Measurements from ENCODE around the gene PNMA8C. TPM values are rescaled to one million over a fixed set of nuclear protein-coding genes. Genes with fewer than 3 reads are reported as not detected.
A peak's percentile ranks its signal among the peaks of the same experiment; 100 is the strongest.
"Not testable (repeated sequence)": the region's sequence is repeated elsewhere in the genome, so short reads cannot be mapped to it uniquely, and the experiment has no call there.

The PNMA8C gene
- total RNA-seq, 6 donors from 2014 or later, result under 0.01 to 0.27 TPM; not detected in 4

- Histone ChIP-seq H3K36me3 (no peaks in the 10 kb centered on the region), H3K27ac (no peak overlapping the region), H3K4me1 (peaks cover 0 to 11% (median 5%) of the 10 kb centered on the region in 4 donors), H3K27me3 (no peaks in the 10 kb centered on the region), H3K4me3 (no peak overlapping the region), H3K9me3 (no peaks in the 10 kb centered on the region)
- WGBS, 2 donors, result 69 to 78% methylated on average over 2 of the region's 2 CpGs
- TF ChIP-seq, protein P1, sequence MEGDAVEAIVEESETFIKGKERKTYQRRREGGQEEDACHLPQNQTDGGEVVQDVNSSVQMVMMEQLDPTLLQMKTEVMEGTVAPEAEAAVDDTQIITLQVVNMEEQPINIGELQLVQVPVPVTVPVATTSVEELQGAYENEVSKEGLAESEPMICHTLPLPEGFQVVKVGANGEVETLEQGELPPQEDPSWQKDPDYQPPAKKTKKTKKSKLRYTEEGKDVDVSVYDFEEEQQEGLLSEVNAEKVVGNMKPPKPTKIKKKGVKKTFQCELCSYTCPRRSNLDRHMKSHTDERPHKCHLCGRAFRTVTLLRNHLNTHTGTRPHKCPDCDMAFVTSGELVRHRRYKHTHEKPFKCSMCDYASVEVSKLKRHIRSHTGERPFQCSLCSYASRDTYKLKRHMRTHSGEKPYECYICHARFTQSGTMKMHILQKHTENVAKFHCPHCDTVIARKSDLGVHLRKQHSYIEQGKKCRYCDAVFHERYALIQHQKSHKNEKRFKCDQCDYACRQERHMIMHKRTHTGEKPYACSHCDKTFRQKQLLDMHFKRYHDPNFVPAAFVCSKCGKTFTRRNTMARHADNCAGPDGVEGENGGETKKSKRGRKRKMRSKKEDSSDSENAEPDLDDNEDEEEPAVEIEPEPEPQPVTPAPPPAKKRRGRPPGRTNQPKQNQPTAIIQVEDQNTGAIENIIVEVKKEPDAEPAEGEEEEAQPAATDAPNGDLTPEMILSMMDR (IDR thresholded peaks at IDR 0.05), result no peak
- TF ChIP-seq EP300 (IDR thresholded peaks at IDR 0.05) (no peak), POLR2AphosphoS5 (IDR thresholded peaks at IDR 0.05) (no peak), POLR2A (IDR thresholded peaks at IDR 0.05) (no peak)
- no peak for ATAC-seq (ENCODE audit: low FRiP score in 2 of 2)
- DNase-seq, result no peak
Observed at GRCh38 chr19:46422344-46422743, 6.4 kb downstream of the PNMA8C start.

GRCh38 chr19:46420056-46420455, 8.7 kb downstream of the PNMA8C start:
- 80 to 89% methylated on average over 7 of the region's 7 CpGs for WGBS, 2 donors
- Histone ChIP-seq H3K27me3 (peaks cover 0 to 11% (median 0%) of the 10 kb centered on the region in 4 donors), H3K4me1 (peaks cover 0 to 12% (median 8%) of the 10 kb centered on the region in 4 donors), H3K9me3 (no peaks in the 10 kb centered on the region), H3K36me3 (no peaks in the 10 kb centered on the region), H3K4me3 (no peak overlapping the region), H3K27ac (no peak overlapping the region)
- no peak for ATAC-seq (ENCODE audit: low FRiP score in 2 of 2)
- DNase-seq, result no peak
- no peak for TF ChIP-seq POLR2AphosphoS5 (IDR thresholded peaks at IDR 0.05)
- TF ChIP-seq, protein P1 (IDR thresholded peaks at IDR 0.05), result no peak

- 22 to 27% methylated on average over 36 to 50 of the region's 53 CpGs for WGBS, 2 donors
- peak; percentile 74 to 95 for DNase-seq
- peak overlapping the region in 3 of 4 donors; percentile 27 to 39 (median 37) for H3K4me3 ChIP-seq
Observed at GRCh38 chr19:46415804-46416709, 12.7 kb downstream of the PNMA8C start.

DNA sequence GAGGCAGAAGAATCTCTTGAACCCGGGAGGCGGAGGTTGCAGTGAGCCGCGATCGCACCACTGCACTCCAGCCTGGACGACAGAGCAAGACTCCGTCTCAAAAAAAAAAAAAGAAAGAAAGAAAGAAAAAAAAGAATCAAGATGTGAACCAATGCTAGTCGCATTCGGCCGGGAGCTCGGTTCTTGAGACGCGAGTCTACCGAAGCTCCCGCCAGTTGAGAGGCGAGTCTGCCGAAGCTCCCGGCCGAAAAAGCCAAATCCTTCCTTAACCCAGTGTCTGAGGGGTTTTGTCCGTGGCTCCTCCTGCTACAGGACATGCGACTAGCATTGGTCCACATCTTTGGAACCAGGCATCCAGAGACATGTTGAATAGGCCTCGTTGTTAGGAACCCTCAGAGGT, 13.8 kb downstream of the PNMA8C start:
- not testable (repeated sequence) for ATAC-seq (ENCODE audit: low FRiP score in 2 of 2)
- H3K4me1 ChIP-seq, result peaks cover 0 to 42% (median 12%) of the 10 kb centered on the region in 4 donors
- 93 to 96% methylated on average over 21 to 22 of the region's 22 CpGs for WGBS, 2 donors

More at GRCh38 chr19:46415804-46416709, 12.7 kb downstream of the PNMA8C start:
- peak; percentile 38 to 88 for ATAC-seq (ENCODE audit: low FRiP score in 2 of 2)
- H3K27ac ChIP-seq, result peak overlapping the region in 1 of 4 donors; percentile 31
- H3K9me3 ChIP-seq, H3K36me3 ChIP-seq: not testable (repeated sequence)
- peaks cover 0 to 23% (median 5%) of the 10 kb centered on the region in 4 donors for H3K27me3 ChIP-seq
- H3K4me1 ChIP-seq, result peaks cover 0 to 38% (median 12%) of the 10 kb centered on the region in 4 donors

GRCh38 chr19:46413262-46414031, 15.3 kb downstream of the PNMA8C start, which contains the start of gene CCDC8:
TSS of gene CCDC8 (minus strand) at chr19:46413564. CDS start at chr19:46412810, 754 bp downstream.
- ATAC-seq (ENCODE audit: low FRiP score in 2 of 2), result peak; percentile 86 to 88
- Histone ChIP-seq H3K4me3 (peak within 1 kb of the TSS; percentile 16 to 56 (median 47)), H3K27ac (peak within 1 kb of the TSS; percentile 8 to 76 (median 64)), H3K4me1 (peaks cover 2 to 50% (median 17%) of the 10 kb centered on the region in 4 donors), H3K9me3 (no peaks in the 10 kb centered on the region), H3K27me3 (peaks cover 0 to 23% (median 6%) of the 10 kb centered on the region in 4 donors), H3K36me3 (no peaks in the 10 kb centered on the region)
- peak; percentile 36 to 84 for TF ChIP-seq POLR2AphosphoS5 (IDR thresholded peaks at IDR 0.05)
- no peak for TF ChIP-seq EP300 (IDR thresholded peaks at IDR 0.05)
- TF ChIP-seq POLR2A (IDR thresholded peaks at IDR 0.05), result peak in 3 of 4 donors; percentile 26 to 77 (median 65)
- DNase-seq, result peak; percentile 80 to 91
- WGBS, 2 donors, result 28 to 40% methylated on average over 15 to 22 of the region's 46 CpGs

More for the DNA sequence above, 13.8 kb downstream of the PNMA8C start:
- H3K4me3 ChIP-seq, H3K27ac ChIP-seq, H3K9me3 ChIP-seq, DNase-seq, H3K36me3 ChIP-seq: not testable (repeated sequence)
- H3K27me3 ChIP-seq, result peaks cover 0 to 23% (median 5%) of the 10 kb centered on the region in 4 donors
